SKM-1 treated with dmso at 0.1 percent for 144 hours (cell line): ENCODE data around the gene CIDEC.
A peak's percentile ranks its signal among the peaks of the same experiment; 100 is the strongest.

Experiments
- DNase-seq: peaks from one replicate; lab custom pipeline; 2025; ENCODE audit not compliant: unreplicated experiment; lab: John Stamatoyannopoulos, UW

The CIDEC gene, protein sequence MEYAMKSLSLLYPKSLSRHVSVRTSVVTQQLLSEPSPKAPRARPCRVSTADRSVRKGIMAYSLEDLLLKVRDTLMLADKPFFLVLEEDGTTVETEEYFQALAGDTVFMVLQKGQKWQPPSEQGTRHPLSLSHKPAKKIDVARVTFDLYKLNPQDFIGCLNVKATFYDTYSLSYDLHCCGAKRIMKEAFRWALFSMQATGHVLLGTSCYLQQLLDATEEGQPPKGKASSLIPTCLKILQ

DNA sequence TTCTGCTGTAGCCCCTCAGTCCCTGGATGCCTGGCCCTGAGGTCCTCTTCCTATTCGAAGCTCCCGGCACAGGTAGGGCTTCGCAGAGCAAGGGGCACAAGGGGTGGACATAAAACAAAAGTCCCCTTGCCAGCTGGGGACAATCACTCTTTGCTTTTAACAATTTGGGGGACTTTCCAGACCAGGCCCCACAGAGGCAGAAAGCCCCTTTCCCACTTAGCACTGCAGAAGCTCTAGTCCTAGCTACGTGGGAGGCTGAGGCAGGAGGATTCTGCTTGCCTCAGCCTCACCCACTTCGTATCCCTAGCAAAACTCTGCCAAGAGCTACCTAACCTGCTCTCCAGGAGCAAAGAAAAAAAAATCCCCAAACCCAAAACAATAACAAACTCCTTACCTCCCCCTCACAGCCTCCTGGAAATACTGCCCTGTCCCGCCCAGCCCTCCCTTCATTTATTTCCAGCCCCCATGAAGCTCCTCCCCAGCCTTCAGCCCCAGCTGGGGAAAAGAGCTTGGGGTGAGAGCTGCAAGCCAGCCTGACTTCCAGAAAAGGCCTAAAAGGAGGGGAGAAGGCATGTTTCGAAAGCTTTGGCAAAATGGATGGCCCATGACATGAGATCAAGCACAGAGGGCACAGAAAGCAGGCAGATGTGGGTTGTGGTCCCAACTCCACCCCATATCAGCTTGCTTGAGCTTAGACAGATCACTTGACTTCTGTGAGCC is at the start of gene CIDEC:
Gene CIDEC, minus strand, starts transcription at position 424 of the 720 bp plus-strand sequence. CDS start 1,767 bp downstream, outside the sequence.
- DNase-seq = no peak

DNA sequence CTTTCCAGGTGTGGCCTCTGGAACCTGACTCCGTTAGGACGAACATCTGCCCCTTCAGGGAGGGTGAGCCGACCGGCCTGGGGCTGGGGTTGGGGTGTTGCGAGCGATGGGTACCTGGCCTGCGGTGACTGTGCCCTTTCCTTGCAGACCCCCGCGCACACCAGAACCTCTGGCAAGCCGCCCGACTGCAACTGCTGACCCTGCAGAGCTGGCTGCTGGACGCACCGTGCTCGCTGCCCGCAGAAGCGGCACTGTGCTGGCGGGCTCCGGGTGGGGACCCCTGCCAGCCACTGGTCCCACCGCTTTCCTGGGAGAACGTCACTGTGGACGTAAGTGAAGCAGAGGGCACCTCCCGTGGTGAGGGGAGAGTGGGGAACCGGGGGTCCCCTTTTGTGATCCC is 48.1 kb upstream of the CIDEC start:
- no peak for DNase-seq

DNA sequence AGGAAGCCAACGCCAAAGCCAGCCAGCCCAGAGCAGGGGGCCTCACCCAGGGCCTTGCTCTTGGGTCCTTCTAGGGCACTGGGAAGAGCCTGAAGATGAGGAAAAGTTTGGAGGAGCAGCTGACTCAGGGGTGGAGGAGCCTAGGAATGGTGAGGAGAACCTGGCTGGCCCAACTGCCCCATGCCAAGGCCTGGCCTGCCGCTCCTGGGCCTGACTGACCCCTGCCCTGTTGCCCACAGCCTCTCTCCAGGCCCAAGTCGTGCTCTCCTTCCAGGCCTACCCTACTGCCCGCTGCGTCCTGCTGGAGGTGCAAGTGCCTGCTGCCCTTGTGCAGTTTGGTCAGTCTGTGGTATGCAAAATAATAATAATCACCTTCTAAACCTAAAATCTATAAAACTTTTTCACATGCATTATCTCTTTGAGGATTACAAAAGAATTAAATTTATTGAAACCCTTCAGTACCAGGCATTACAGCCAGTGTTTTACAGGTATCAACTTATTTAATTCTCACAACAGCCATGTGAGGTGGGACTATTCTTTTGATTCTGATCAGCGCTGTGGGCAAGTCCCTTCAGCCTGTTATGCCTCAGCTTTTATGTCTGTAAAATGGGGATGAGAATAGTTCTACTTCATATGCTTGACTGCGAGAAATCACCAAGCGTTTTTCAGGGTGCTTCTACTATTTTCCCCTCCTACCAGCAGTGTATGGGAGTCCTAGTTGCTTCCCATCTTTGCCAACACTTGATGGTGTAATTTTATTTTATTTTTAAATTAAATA is 38.4 kb upstream of the CIDEC start:
- no peak for DNase-seq

DNA sequence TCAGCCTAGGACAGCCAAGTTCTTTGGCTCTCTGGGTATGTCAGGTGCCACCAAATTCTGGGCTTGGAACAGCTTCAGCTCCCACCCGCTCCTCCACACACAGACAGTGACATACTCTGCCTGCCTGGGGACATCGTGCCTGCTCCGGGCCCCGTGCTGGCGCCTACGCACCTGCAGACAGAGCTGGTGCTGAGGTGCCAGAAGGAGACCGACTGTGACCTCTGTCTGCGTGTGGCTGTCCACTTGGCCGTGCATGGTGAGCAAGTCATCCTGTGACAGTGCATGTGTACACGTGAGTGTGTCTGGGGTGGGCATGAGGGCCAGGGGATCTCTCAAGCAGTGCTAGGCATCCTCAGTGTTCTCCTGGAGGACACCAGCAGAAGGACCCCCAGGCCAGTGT is 37.8 kb upstream of the CIDEC start:
- DNase-seq = no peak

DNA sequence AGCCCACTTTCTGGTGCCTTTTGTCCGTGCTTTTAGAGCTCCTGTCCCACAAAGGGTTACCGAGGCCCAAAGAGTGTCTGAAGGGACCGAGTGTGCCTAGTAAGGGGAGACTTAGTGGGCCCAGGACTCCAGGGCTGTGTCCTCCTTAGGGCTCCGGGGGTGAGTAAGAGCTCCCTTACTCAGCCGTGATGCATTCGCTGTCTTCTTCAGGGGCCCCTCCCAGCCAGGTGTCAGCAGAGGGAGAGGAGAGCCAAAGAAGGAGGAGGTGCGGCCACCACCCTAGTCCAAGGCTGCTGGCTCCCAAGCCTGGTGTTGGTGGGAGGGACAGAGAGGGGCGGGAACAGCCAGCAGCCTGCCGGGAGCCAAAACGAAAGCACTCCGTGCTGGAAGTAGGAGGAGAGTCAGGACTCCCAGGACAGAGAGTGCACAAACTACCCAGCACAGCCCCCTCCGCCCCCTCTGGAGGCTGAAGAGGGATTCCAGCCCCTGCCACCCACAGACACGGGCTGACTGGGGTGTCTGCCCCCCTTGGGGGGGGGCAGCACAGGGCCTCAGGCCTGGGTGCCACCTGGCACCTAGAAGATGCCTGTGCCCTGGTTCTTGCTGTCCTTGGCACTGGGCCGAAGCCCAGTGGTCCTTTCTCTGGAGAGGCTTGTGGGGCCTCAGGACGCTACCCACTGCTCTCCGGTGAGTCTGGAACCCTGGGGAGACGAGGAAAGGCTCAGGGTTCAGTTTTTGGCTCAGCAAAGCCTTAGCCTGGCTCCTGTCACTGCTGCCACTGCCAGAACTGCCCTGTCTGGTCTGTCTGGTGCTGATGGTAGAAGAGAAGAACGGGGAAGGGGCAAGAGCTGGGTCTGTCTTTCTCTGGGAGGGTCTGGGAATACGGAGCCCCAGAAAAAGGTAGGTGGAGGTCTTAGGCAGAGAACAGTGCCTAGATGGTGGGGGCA is 37.0 kb upstream of the CIDEC start, which contains the start of gene IL17RC:
Gene IL17RC, plus strand, starts transcription at position 365 of the 947 bp plus-strand sequence. Its CDS starts 218 bp downstream, at position 583.
- peak; percentile 44 for DNase-seq

DNA sequence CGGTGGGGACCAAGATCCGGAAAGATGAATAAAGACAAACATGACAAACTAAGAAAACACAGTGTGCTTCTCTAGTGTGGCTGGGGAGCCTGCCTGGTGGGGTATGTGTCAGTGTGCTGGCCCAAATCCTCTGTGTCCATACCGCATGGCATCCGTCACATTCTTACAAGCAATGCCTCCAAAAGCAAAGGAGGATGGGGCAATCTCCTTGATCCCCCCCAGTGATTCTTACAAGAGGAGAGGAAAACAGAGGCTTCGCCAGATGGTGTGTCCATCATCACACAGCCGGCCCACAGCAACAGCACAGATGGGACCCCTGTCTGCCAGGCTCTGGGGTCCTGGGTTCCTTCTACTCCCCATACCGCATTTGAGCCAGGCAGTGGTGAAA is 36.3 kb upstream of the CIDEC start:
- no peak for DNase-seq

DNA sequence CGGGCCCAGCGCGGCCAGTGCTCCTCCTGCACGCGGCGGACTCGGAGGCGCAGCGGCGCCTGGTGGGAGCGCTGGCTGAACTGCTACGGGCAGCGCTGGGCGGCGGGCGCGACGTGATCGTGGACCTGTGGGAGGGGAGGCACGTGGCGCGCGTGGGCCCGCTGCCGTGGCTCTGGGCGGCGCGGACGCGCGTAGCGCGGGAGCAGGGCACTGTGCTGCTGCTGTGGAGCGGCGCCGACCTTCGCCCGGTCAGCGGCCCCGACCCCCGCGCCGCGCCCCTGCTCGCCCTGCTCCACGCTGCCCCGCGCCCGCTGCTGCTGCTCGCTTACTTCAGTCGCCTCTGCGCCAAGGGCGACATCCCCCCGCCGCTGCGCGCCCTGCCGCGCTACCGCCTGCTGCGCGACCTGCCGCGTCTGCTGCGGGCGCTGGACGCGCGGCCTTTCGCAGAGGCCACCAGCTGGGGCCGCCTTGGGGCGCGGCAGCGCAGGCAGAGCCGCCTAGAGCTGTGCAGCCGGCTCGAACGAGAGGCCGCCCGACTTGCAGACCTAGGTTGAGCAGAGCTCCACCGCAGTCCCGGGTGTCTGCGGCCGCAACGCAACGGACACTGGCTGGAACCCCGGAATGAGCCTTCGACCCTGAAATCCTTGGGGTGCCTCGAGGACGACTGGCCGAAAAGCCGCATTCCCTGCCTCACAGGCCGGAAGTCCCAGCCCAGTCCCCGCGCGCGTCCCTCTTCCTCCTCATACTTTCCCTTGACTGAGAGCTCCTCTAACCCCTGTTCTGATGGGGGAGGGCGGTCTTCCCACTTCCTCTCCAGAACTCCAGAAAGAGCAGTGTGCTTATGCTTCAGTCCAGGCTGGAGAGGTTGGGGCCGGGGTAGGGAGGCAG is 35.4 kb upstream of the CIDEC start:
- DNase-seq = no peak

DNA sequence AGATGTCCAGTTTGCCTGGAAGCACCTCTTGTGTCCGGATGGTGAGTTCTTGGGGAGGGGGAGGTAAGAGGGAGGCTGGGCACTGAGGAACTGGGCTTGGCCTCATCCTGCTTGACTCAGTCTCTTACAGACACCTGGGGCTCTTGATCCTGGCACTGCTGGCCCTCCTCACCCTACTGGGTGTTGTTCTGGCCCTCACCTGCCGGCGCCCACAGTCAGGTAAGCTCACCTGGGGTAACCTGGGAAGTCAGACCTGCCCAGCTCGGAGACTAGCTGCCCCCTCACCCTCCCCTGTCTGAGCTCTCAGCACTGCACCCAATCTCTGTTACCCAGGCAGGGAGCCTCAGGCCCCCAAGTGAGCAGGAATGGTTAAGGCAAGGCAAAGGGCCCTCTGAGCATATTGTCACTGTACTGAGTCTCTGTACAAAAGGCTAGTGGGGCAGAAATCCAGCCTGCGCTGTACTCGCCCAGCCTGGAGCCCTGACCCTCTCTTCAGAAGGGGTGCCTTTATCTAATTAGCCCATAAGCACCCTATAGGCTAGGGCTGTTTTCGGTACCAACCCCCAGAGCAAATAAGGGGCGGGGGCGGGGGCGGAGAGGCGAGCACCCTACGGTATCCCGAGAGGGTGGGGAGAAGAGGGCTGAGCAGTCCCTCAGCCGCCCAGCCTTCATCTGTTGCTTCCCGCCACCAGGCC is 34.7 kb upstream of the CIDEC start:
- DNase-seq = peak; percentile 61

DNA sequence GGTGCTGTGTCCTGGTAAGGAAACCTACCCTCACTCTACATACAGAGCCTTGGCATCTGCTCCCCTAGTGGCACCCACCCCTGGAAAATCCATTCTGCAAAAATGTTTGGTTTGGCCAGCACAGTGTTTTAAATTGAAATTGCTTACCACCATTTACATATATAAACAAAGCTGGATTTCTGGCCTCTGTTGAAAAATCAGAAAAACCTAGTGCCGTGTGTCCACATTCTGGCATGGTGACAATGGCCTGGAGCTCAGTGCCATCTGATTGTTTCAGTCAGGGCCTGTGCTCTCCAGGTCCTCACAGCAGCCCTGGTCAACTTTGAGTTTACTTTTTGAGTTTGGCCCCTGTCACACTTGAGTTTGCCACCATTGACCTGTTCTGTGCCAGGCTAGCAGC is 34.0 kb upstream of the CIDEC start:
- no peak for DNase-seq

DNA sequence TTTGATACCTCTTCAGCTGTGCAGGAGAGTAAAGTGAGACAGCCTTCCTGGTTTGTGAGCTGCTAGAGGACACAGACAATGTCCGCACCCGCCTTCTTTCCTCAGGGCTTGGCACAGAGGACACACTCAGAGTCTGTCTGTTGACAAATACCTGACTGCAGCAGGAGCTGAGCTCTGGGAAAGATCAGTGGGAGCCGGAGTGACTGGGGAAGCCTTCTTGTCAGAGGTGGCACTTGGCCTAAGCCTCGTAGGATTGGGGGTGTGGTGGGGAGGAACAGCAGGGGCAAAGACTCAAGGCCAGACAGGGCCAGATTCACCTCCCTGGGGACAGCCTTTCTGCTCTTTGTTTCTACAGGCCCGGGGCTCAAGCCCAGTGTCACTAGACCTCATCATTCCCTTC is 33.5 kb upstream of the CIDEC start:
- DNase-seq = no peak

DNA sequence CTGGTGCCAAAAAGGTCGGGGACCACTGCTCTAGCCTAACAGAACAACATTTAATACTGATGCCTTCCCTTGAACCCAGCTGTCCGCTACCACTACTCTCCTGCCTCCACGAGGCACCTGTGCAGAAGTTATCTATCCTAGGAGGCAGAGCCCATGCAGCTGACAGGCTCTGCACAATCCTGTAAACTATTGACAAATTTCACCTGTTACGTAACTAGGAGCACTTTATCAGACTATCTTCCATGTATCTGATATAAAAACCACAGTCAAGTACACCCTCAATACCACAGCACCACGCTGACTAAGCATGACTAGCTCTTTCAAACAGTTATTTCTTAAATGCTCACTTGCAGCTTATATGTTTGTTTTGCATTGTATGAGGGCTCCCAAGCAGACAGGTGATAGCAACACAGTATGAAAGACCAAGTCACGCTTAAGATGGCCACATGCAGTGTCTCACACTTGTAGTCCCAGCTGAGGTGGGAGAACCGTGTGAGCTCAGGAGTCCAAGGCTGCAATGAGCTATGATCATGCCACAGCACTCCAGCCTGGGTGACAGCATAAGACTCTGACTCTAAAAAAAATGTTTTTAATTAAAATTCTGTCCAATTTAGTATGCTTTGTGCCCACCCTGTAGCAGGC is 32.4 kb upstream of the CIDEC start:
- DNase-seq = peak; percentile 20

DNA sequence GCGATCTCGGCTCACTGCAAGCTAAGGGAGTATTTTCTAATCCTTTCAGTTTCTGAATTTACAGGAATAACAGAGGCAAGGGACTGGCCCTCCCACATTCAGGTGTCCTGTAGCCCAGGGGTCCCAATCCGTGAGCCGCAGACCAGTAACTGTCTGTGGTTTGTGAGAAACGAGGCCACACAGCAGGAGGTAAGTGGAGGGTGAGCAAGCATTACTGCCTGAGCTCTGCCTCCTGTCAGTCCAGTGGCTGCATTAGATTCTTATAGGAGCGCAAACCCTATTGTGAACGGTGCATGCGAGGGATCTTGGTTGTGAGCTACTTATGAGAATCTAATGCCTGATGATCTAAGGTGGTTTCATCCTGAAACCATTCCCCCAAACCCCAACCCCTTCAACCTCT is 31.8 kb upstream of the CIDEC start:
- DNase-seq = no peak

DNA sequence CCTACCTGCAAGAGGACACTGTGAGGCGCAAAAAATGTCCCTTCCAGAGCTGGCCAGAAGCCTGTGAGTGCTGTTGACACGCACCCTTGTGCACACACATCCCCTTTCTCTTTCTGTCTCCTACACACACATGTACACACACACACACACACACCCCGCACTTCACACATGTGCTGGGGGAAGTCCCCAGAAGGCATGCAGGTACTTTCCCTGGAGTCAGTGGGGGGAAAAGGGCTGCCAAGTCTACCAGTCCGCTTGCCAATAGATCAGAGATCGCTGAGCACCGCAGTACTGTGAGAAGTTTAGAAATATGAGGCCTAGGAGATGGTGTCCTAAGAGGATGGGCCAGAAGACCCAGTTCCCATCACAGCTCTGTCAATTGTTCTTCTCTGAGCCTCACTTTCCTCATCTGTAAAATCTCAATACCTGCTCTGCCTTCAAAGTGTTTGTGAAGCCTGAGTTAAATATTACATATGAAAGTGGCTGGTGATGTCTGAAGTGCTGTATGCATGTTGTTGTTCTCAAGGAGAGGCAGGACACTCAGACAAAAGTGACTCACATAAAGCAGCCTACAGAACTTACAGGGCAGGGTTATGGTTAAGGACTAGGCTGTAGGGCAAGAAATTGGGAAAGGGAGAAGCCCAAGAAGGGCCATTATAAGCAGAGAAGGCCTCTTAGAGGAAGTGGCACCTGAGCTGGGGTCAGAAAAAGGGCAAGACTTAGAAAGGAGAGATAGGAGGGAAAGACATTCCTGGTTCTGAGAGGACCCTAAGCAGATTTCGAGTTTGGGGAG is 29.4 kb upstream of the CIDEC start:
- no peak for DNase-seq

DNA sequence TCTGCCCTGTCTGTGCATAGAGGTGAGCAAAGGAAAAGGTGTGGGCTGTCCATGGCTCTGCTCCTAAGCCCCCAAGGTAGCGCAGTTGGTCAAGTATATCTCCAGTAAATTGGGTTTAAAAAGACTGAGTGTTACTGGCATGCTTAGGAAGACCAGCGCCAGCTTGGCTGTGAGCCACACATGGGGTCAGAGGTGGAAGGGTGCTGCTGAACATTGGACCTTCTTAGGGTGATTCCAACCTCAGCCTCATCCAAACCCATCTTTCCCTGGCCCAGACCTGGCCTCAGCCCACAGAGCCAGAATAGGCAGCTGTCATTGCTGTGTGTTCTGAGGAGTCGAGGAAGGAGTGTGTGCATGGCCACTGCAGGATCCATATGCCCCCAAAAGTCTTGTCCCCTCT is 28.2 kb upstream of the CIDEC start:
- DNase-seq = no peak

DNA sequence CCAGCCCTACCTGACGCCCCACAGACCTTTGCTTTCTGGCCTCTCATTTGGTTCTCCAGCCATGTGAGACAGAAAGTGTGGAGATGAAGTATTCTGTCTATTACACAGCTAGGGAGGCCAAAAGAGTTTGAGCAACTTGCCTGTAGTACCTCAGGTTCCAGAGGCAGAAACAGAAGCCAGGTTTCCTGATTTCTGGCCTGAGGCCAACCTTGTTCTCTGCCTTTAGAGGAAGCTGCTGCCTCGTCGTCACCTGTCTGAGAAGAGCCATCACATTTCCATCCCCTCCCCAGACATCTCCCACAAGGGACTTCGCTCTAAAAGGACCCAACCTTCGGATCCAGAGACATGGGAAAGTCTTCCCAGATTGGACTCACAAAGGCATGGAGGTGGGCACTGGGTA is 26.4 kb upstream of the CIDEC start:
- DNase-seq = no peak

DNA sequence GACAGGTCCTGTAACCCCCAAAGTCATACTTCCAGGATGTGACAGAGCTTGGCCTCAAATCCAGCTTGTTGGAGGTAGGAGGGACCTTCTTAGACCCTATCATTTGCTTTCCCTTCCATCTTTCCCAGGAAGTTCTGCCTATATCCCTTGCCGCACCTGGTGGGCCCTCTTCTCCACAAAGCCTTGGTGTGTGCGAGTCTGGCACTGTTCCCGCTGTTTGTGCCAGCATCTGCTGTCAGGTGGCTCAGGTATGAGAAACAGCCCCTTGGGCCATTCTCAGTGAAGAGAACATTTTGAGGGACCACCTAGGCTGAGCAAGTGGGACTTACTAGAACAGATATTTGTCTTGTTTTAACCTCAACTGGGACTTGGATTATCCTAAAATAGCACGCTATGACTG is 23.9 kb upstream of the CIDEC start:
- DNase-seq = no peak

DNA sequence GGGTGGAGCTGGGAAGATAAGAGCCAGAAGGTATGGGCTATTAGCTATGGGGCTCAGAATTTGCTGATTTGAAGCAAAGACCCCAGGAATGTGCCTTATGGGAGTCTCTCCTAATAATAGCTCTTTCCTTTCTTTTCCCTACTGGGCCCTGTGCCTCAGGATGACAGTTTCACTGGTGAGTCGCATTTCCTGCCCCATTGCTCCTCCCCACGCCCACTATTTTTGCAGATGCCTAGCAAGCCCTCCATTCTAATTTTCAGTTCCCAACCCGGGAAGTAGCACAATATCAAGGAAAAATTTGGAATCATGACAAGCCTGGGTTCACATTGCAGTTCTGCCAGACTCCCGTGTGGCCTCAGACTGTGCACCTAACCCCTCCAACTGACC is 23.2 kb upstream of the CIDEC start:
- no peak for DNase-seq
